ENCODE data around the gene NPNT.

DNA sequence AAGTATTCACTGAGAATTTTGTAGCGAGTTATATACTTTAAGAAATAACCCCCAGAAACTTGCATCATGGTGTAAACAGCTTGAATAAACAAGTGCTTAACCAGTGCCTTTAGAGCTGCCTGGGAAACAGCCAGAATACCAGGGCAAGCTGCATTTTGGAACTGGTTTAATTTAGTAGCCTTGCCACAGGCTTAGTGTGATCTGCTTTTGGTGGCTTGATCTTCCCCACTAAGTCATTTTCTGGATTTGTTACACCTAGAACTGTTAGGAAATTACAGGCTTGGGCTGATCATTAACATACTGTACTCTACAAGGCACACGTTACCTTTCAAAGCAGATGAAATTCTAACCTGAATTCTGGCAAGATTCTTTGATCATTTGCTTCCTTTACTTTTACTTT lies 35.4 kb downstream of the NPNT start:
- TF ChIP-seq POLR2A (IDR thresholded peaks at IDR 0.05), result no peak
- TF ChIP-seq, protein P1, sequence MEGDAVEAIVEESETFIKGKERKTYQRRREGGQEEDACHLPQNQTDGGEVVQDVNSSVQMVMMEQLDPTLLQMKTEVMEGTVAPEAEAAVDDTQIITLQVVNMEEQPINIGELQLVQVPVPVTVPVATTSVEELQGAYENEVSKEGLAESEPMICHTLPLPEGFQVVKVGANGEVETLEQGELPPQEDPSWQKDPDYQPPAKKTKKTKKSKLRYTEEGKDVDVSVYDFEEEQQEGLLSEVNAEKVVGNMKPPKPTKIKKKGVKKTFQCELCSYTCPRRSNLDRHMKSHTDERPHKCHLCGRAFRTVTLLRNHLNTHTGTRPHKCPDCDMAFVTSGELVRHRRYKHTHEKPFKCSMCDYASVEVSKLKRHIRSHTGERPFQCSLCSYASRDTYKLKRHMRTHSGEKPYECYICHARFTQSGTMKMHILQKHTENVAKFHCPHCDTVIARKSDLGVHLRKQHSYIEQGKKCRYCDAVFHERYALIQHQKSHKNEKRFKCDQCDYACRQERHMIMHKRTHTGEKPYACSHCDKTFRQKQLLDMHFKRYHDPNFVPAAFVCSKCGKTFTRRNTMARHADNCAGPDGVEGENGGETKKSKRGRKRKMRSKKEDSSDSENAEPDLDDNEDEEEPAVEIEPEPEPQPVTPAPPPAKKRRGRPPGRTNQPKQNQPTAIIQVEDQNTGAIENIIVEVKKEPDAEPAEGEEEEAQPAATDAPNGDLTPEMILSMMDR (IDR thresholded peaks at IDR 0.05), result no peak

Measured in tibial nerve (tissue), 3 donors.